CD14-positive monocyte (primary cell): Measurements from ENCODE around the gene STARD10. TPM values are rescaled to one million over a fixed set of nuclear protein-coding genes. Genes with fewer than 3 reads are reported as not detected.

Source experiments
- DNase-seq, 3 donors: peaks; one replicate each; pipeline ENCODE4 v3.0.0-alpha.2; 2011 to 2022
- H2AFZ ChIP-seq: 2 replicates; pipeline ENCODE4 v1.6.0; 2012; ENCODE audit warnings: mild to moderate bottlenecking, low read depth, low read length, inconsistent platforms; ENCODE audit not compliant: insufficient read depth, poor library complexity, severe bottlenecking
- H3K27ac ChIP-seq, 2 donors: 1 replicate in 1 of 2; 2 replicates in 1 of 2; pipeline ENCODE4 v1.5.1; 2012 to 2013; ENCODE audit warnings: low read length in 2 of 2, control low read depth in 1 of 2, inconsistent platforms in 1 of 2, low read depth in 1 of 2, mild to moderate bottlenecking in 1 of 2
- H3K27me3 ChIP-seq, 2 donors: one replicate each; pipeline versions ENCODE4 v1.6.0 to v1.6.1; 2011 to 2013; ENCODE audit warnings: low read length in 2 of 2; ENCODE audit not compliant: control insufficient read depth in 2 of 2, insufficient read depth in 2 of 2
- H3K36me3 ChIP-seq, 2 donors: replicated peaks in 1 of 2; 1 replicate in 1 of 2; 2 replicates in 1 of 2; pipeline versions ENCODE4 v1.5.1 to v1.6.1; 2012 to 2013; ENCODE audit warnings: low read length in 2 of 2, control low read depth in 1 of 2, inconsistent platforms in 1 of 2, mild to moderate bottlenecking in 1 of 2; ENCODE audit not compliant: insufficient read depth in 2 of 2, control insufficient read depth in 1 of 2
- H3K4me1 ChIP-seq, 2 donors: 1 replicate in 1 of 2; 2 replicates in 1 of 2; pipeline versions ENCODE4 v1.5.1 to v1.6.1; 2012 to 2013; ENCODE audit warnings: low read length in 2 of 2, control low read depth in 1 of 2, inconsistent platforms in 1 of 2, mild to moderate bottlenecking in 1 of 2, moderate library complexity in 1 of 2; ENCODE audit not compliant: insufficient read depth in 2 of 2, control insufficient read depth in 1 of 2
- H3K4me2 ChIP-seq: replicated peaks from 2 replicates; pipeline ENCODE3; 2012; ENCODE audit warnings: low read length, moderate library complexity, mild to moderate bottlenecking; ENCODE audit not compliant: poor library complexity, severe bottlenecking; ENCODE audit errors: extremely low read depth
- H3K4me3 ChIP-seq, 3 experiments: fragments of 200-600 bp in 1 of 3; sonication (generic) in 1 of 3; replicated peaks in 1 of 3; 1 replicate in 2 of 3; 2 replicates in 1 of 3; pipeline ENCODE4 v1.5.1; 2011 to 2013; ENCODE audit warnings: low read length in 3 of 3, mild to moderate bottlenecking in 3 of 3, control low read depth in 2 of 3, low read depth in 2 of 3, inconsistent platforms in 1 of 3, moderate library complexity in 1 of 3
- H3K79me2 ChIP-seq: 2 replicates; pipeline ENCODE4 v1.6.0; 2012; ENCODE audit warnings: mild to moderate bottlenecking, control low read depth, inconsistent platforms, low read length, moderate library complexity; ENCODE audit not compliant: insufficient read depth
- H3K9ac ChIP-seq: 2 replicates; pipeline ENCODE4 v1.6.0; 2017; ENCODE audit warnings: low read length, mild to moderate bottlenecking; ENCODE audit not compliant: insufficient read depth, poor library complexity, severe bottlenecking
- H3K9me3 ChIP-seq, 2 donors: replicated peaks in 1 of 2; 1 replicate in 1 of 2; 2 replicates in 1 of 2; pipeline versions ENCODE4 v1.5.1 to v1.6.1; 2012 to 2013; ENCODE audit warnings: low read length in 2 of 2, control low read depth in 1 of 2; ENCODE audit not compliant: control insufficient read depth in 1 of 2, insufficient read depth in 1 of 2
- H4K20me1 ChIP-seq: 2 replicates; pipeline ENCODE4 v1.6.0; 2012; ENCODE audit warnings: mild to moderate bottlenecking, low read length, control low read depth, moderate library complexity; ENCODE audit not compliant: insufficient read depth
- H3K27ac Mint-ChIP-seq, 7 donors: one replicate each; pipeline ENCODE4 v1.8.0; 2020; ENCODE audit warnings: mild to moderate bottlenecking in 7 of 7, mixed read lengths in 7 of 7, moderate library complexity in 6 of 7, inconsistent platforms in 2 of 7
- H3K27me3 Mint-ChIP-seq, 3 donors: one replicate each; pipeline ENCODE4 v1.8.0; 2021 to 2022; ENCODE audit warnings: low read depth in 3 of 3, mild to moderate bottlenecking in 3 of 3, mixed read lengths in 3 of 3, moderate library complexity in 3 of 3, inconsistent platforms in 1 of 3
- H3K36me3 Mint-ChIP-seq, 2 donors: one replicate each; pipeline ENCODE4 v1.8.0; 2020; ENCODE audit warnings: mixed read lengths in 2 of 2, inconsistent platforms in 1 of 2, mild to moderate bottlenecking in 1 of 2
- H3K4me1 Mint-ChIP-seq: one replicate; pipeline ENCODE4 v1.8.0; 2020; ENCODE audit warnings: mild to moderate bottlenecking, mixed read lengths
- H3K4me3 Mint-ChIP-seq, 2 donors: one replicate each; pipeline ENCODE4 v1.8.0; 2020; ENCODE audit warnings: mild to moderate bottlenecking in 2 of 2, mixed read lengths in 2 of 2, moderate library complexity in 1 of 2
- H3K9me3 Mint-ChIP-seq, 7 donors: one replicate each; pipeline ENCODE4 v1.8.0; 2020 to 2022; ENCODE audit warnings: mixed read lengths in 7 of 7, mild to moderate bottlenecking in 6 of 7, moderate library complexity in 6 of 7, inconsistent platforms in 2 of 7
- WGBS: methylation state at CpG from one replicate; pipeline ENCODE4 v1.1.5; 2013; ENCODE audit warnings: missing lambda C conversion rate; ENCODE audit not compliant: insufficient coverage; 5-methylcytosine and 5-hydroxymethylcytosine counted together
- intact Hi-C, 2 donors: fragments of 100-400 bp; cut with micrococcal nuclease; formaldehyde crosslinking; loops; one replicate each; pipeline versions ENCODE4 v1.15.0 to v1.15.1; 2023
- polyA plus RNA-seq, 3 donors: library from polyadenylated mRNA; depleted of rRNA in 1 of 3; unstranded in 2 of 3; stranded (reverse) in 1 of 3; fragments of 300-500 nt in 2 of 3; fragments of >200 nt in 1 of 3; fragmentation: Illumina TruSeq in 2 of 3; gene quantifications; 1 replicate in 2 of 3; 2 replicates in 1 of 3; pipeline ENCODE4 v1.2.3, GENCODE V29; 2012 to 2021
- TF ChIP-seq, protein P1 (sequence below): fragments of 200-600 bp; IDR thresholded peaks from one replicate; pipeline ENCODE4 v1.8.0; 2022; ENCODE audit warnings: antibody characterized with exemption, mild to moderate bottlenecking

Gene STARD10
- polyA plus RNA-seq, 3 donors: 13.6 to 18.7 (median 15.4) TPM

DNA sequence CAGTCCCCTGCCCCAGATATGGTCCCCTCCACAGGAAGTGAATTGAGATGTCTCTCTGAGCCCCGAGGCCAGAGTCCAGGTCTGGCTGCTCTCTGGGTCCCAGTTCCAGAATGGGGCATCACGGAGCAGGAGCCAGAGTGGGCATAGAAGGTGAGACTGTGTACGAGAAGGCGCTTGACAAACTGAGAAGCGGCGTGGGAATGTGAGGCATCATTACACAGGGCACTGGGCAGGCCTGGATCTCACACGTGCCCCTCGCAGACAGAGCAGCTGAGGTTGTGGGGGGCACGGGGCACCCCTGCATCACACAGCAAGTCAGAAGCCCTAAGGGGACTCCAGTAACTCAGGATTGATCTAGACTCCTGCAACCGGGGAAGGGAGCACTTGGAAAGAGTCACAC lies 9.2 kb downstream of the STARD10 start:
- TF ChIP-seq, protein P1, sequence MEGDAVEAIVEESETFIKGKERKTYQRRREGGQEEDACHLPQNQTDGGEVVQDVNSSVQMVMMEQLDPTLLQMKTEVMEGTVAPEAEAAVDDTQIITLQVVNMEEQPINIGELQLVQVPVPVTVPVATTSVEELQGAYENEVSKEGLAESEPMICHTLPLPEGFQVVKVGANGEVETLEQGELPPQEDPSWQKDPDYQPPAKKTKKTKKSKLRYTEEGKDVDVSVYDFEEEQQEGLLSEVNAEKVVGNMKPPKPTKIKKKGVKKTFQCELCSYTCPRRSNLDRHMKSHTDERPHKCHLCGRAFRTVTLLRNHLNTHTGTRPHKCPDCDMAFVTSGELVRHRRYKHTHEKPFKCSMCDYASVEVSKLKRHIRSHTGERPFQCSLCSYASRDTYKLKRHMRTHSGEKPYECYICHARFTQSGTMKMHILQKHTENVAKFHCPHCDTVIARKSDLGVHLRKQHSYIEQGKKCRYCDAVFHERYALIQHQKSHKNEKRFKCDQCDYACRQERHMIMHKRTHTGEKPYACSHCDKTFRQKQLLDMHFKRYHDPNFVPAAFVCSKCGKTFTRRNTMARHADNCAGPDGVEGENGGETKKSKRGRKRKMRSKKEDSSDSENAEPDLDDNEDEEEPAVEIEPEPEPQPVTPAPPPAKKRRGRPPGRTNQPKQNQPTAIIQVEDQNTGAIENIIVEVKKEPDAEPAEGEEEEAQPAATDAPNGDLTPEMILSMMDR: no peak
- H3K9ac ChIP-seq: no peak overlapping the region
- Mint-ChIP-seq H3K27me3 (peaks cover 25 to 28% (median 27%) of the 10 kb centered on the region in 3 donors), H3K9me3 (peaks cover 0 to 1% (median 0%) of the 10 kb centered on the region in 7 donors), H3K4me3 (no peak overlapping the region), H3K4me1 (peaks cover 55% of the 10 kb centered on the region), H3K27ac (no peak overlapping the region), H3K36me3 (peaks cover 5 to 15% of the 10 kb centered on the region in 2 donors)
- H3K4me3 ChIP-seq: no peak overlapping the region
- DNase-seq: no peak
- peaks cover 13% of the 10 kb centered on the region for H4K20me1 ChIP-seq
- peaks cover 51 to 60% of the 10 kb centered on the region in 2 donors for H3K4me1 ChIP-seq
- no peak overlapping the region for H3K4me2 ChIP-seq
- H3K36me3 ChIP-seq: no peaks in the 10 kb centered on the region
- WGBS: 92% methylated on average over 8 of the region's 10 CpGs
- intact Hi-C loops: loop anchor here (2.0 to 5.0 kb wide), 2 partner anchors 14 to 62 kb away; no protein-coding TSS in a partner anchor
- no peaks in the 10 kb centered on the region for H3K9me3 ChIP-seq
- no peaks in the 10 kb centered on the region for H3K79me2 ChIP-seq
- no peak overlapping the region for H2AFZ ChIP-seq
- H3K27me3 ChIP-seq: peaks cover 3 to 27% of the 10 kb centered on the region in 2 donors
- no peak overlapping the region for H3K27ac ChIP-seq

DNA sequence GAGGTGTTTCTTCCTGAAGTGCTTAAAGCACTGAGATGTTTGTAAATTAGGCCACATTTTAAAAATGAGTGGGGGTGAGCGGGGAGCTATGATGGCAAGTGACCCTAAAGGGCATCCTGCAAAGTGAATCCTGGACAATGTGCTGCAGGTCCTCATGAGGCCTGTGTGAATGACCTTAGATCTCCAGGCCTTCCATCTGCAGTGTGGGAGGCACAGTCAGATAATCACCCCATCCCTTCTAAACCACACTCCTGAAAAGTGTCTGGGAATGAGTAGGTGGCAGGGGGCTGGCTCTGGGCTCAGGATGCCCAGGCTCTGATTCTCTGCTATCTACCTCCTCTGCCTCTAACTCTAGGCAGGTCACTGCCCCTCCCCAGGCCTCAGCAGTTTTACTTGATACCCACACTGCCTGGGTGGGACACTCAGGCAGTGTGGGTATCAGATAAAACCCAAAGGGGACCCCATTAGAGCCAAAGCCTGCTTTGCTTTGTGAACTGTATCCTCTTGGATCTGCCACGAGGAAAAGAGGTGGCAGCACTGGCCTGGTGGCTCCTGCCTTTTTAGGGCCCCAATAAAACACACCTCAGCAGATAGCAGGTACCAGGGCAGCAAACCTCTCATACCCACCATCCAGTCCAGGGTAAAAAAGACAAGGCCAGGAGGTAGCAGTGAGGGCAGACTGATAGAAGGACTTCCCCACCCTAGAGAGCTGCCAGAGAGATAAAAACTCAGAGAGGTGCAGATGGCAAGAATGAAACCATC lies 10.5 kb downstream of the STARD10 start:
- Histone ChIP-seq H3K4me1 (peaks cover 37 to 47% of the 10 kb centered on the region in 2 donors), H3K9me3 (no peaks in the 10 kb centered on the region), H3K4me2 (no peak overlapping the region), H4K20me1 (peaks cover 13% of the 10 kb centered on the region), H2AFZ (no peak overlapping the region), H3K79me2 (no peaks in the 10 kb centered on the region), H3K36me3 (no peaks in the 10 kb centered on the region), H3K9ac (no peak overlapping the region), H3K27me3 (peaks cover 3 to 30% of the 10 kb centered on the region in 2 donors), H3K4me3 (no peak overlapping the region), H3K27ac (no peak overlapping the region)
- Mint-ChIP-seq H3K36me3 (peaks cover 6 to 20% of the 10 kb centered on the region in 2 donors), H3K9me3 (peaks cover 0 to 2% (median 0%) of the 10 kb centered on the region in 7 donors), H3K4me3 (peak overlapping the region in 1 of 2 donors; percentile 8), H3K27ac (no peak overlapping the region), H3K4me1 (peaks cover 48% of the 10 kb centered on the region), H3K27me3 (peaks cover 29 to 36% (median 33%) of the 10 kb centered on the region in 3 donors)
- WGBS: 100% methylated on average over 2 of the region's 2 CpGs
- intact Hi-C loops: no loop called here
- no peak for DNase-seq
- TF ChIP-seq, protein P1: no peak
